Neuronal stem cell (in vitro differentiated cells): ENCODE data around the gene NCF4.

ENCODE experiments used
- DNase-seq: peaks from one replicate; pipeline ENCODE4 v3.0.0-alpha.2; 2013; ENCODE audit warnings: low spot score
- H2AFZ ChIP-seq: one replicate; pipeline ENCODE4 v1.6.1; 2013; ENCODE audit warnings: mild to moderate bottlenecking, low read length, inconsistent platforms
- H2AK5ac ChIP-seq: 2 replicates; pipeline ENCODE4 v1.6.1; 2013; ENCODE audit warnings: low read depth, mild to moderate bottlenecking, inconsistent platforms, low read length, moderate library complexity, mixed read lengths
- H2BK120ac ChIP-seq: 2 replicates; pipeline ENCODE4 v1.6.1; 2013; ENCODE audit warnings: low read depth, mild to moderate bottlenecking, inconsistent platforms, low read length, moderate library complexity, mixed read lengths
- H2BK12ac ChIP-seq: one replicate; pipeline ENCODE4 v1.6.1; 2013; ENCODE audit warnings: low read length, inconsistent platforms
- H2BK15ac ChIP-seq: 2 replicates; pipeline ENCODE4 v1.6.1; 2013; ENCODE audit warnings: mild to moderate bottlenecking, low read length, inconsistent platforms, mixed read lengths
- H2BK5ac ChIP-seq: one replicate; pipeline ENCODE4 v1.6.1; 2013; ENCODE audit warnings: inconsistent platforms, mild to moderate bottlenecking, low read length, moderate library complexity
- H3K14ac ChIP-seq: one replicate; pipeline ENCODE4 v1.6.1; 2013; ENCODE audit warnings: low read length, inconsistent platforms
- H3K18ac ChIP-seq: 2 replicates; pipeline ENCODE4 v1.6.1; 2013; ENCODE audit warnings: low read length, inconsistent platforms
- H3K23ac ChIP-seq: 2 replicates; pipeline ENCODE4 v1.6.1; 2013; ENCODE audit warnings: low read depth, mild to moderate bottlenecking, mixed read lengths, low read length, inconsistent platforms; ENCODE audit not compliant: poor library complexity
- H3K27ac ChIP-seq: replicated peaks from 3 replicates; pipeline ENCODE4 v1.5.1; 2013; ENCODE audit warnings: low read length, inconsistent platforms
- H3K27me3 ChIP-seq, 3 experiments: 2 replicates each; pipeline ENCODE4 v1.6.1; 2013; ENCODE audit warnings: low read length in 3 of 3, mild to moderate bottlenecking in 2 of 3, inconsistent platforms in 1 of 3, low read depth in 1 of 3, mixed read lengths in 1 of 3, moderate library complexity in 1 of 3; ENCODE audit not compliant: control insufficient read depth in 3 of 3, insufficient read depth in 3 of 3
- H3K36me3 ChIP-seq, 2 donors: replicated peaks in 1 of 2; 2 replicates each; pipeline ENCODE4 v1.6.1; 2013; ENCODE audit warnings: low read length in 2 of 2; ENCODE audit not compliant: control insufficient read depth in 2 of 2, insufficient read depth in 2 of 2
- H3K4ac ChIP-seq: 2 replicates; pipeline ENCODE4 v1.6.1; 2013; ENCODE audit warnings: inconsistent platforms, mild to moderate bottlenecking, low read length, moderate library complexity
- H3K4me1 ChIP-seq, 2 donors: 1 replicate in 1 of 2; 2 replicates in 1 of 2; pipeline ENCODE4 v1.6.1; 2013; ENCODE audit warnings: low read length in 2 of 2, low read depth in 1 of 2; ENCODE audit not compliant: control insufficient read depth in 2 of 2, insufficient read depth in 1 of 2
- H3K4me2 ChIP-seq: one replicate; pipeline ENCODE4 v1.6.1; 2013; ENCODE audit warnings: mild to moderate bottlenecking, low read length, inconsistent platforms; ENCODE audit not compliant: insufficient read depth, poor library complexity, severe bottlenecking
- H3K4me3 ChIP-seq, 2 donors: 2 replicates each; pipeline ENCODE4 v1.5.1; 2013; ENCODE audit warnings: low read length in 2 of 2, mild to moderate bottlenecking in 2 of 2, inconsistent platforms in 1 of 2, moderate library complexity in 1 of 2
- H3K79me1 ChIP-seq: one replicate; pipeline ENCODE4 v1.6.1; 2013; ENCODE audit warnings: low read depth, mild to moderate bottlenecking, inconsistent platforms, low read length, moderate library complexity
- H3K9ac ChIP-seq: one replicate; pipeline ENCODE4 v1.6.1; 2013; ENCODE audit warnings: mild to moderate bottlenecking, low read depth, low read length, inconsistent platforms; ENCODE audit not compliant: poor library complexity
- H3K9me3 ChIP-seq, 2 donors: replicated peaks in 1 of 2; 2 replicates each; pipeline versions ENCODE3 to v1.6.1; 2013; ENCODE audit warnings: low read length in 2 of 2, mild to moderate bottlenecking in 2 of 2, inconsistent platforms in 1 of 2, low read depth in 1 of 2, mixed read lengths in 1 of 2, moderate library complexity in 1 of 2; ENCODE audit not compliant: control insufficient read depth in 2 of 2, insufficient read depth in 1 of 2
- H4K8ac ChIP-seq: one replicate; pipeline ENCODE4 v1.6.1; 2013; ENCODE audit warnings: low read depth, mild to moderate bottlenecking, inconsistent platforms, low read length, moderate library complexity
- H4K91ac ChIP-seq: one replicate; pipeline ENCODE4 v1.6.1; 2013; ENCODE audit warnings: low read length, low read depth, mild to moderate bottlenecking, inconsistent platforms; ENCODE audit not compliant: poor library complexity
- WGBS, 2 donors: extraction: QIAGEN DNeasy Blood & Tissue Kit; methylation state at CpG; one replicate each; pipeline ENCODE4 v1.1.7; 2013; ENCODE audit warnings: missing lambda C conversion rate in 2 of 2, mixed read lengths in 1 of 2; ENCODE audit not compliant: insufficient read length in 2 of 2, insufficient replicate concordance in 1 of 2; ENCODE audit errors: extremely low coverage in 2 of 2; 5-methylcytosine and 5-hydroxymethylcytosine counted together

NCF4 gene

DNA sequence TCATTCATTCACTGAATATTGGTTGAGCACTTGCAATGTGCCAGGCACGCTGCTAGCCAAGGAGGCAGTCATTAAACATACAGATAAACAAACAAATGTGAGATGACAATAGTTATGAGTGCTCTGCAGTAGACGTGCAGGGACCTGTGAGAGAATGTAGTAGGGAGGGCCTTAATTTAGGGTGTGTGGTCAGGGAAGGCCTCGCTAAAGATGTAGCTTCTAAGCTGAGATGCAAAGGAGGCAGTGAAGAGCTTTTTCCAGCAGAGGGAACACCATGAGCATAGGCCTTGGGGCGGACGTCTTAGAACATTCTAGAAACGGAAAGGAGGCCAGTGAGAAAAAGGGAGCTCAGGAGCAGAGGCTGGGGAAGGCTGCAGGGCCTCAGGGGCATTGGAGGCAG, 789 bp upstream of the NCF4 start:
- Histone ChIP-seq H3K9ac (no peak overlapping the region), H2BK5ac (no peak overlapping the region), H2BK12ac (no peak overlapping the region), H3K14ac (no peak overlapping the region), H2AFZ (no peak overlapping the region), H3K79me1 (no peaks in the 10 kb centered on the region), H3K36me3 (no peaks in the 10 kb centered on the region), H3K4me3 (no peak overlapping the region), H3K27ac (no peak overlapping the region), H2AK5ac (no peak overlapping the region), H3K4me1 (peaks cover 0 to 2% of the 10 kb centered on the region in 2 donors), H3K9me3 (peaks cover 0 to 2% of the 10 kb centered on the region in 2 donors), H3K23ac (no peak overlapping the region), H3K18ac (no peak overlapping the region), H2BK120ac (no peak overlapping the region), H3K4me2 (no peak overlapping the region), H4K91ac (no peak overlapping the region), H2BK15ac (no peak overlapping the region), H4K8ac (no peak overlapping the region), H3K4ac (no peak overlapping the region), H3K27me3 (peaks cover 0 to 51% (median 25%) of the 10 kb centered on the region in 3 experiments)
- WGBS, 2 donors: no CpG with 5 or more reads among the region's 6 CpGs
- no peak for DNase-seq

DNA sequence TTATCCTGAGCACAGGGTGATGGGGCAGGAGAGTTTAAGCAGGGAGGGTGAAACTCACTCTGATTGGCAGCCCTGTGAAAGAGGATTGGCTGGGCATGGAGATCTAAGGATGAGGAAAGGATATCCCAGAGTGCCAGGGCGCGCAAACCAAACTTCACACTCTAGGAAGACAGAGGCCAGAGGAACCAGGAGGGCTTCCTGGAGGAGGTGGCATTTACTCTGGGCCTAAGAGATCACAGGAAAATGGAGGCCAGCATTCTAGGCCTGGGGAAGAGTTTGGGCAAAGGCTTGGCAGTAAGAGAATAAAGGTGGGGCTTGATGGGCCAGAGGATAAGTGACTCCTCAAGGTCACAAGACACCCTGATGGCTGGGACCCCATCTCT, 377 bp upstream of the NCF4 start:
- Histone ChIP-seq H2BK15ac (no peak overlapping the region), H4K8ac (no peak overlapping the region), H3K9ac (no peak overlapping the region), H3K18ac (no peak overlapping the region), H2AK5ac (peak overlapping the region; percentile 75), H3K27me3 (peaks cover 0 to 55% (median 23%) of the 10 kb centered on the region in 3 experiments), H3K36me3 (no peaks in the 10 kb centered on the region), H2BK120ac (no peak overlapping the region), H3K4me2 (no peak overlapping the region), H3K4me1 (peaks cover 0 to 2% of the 10 kb centered on the region in 2 donors), H2BK12ac (no peak overlapping the region), H3K27ac (no peak overlapping the region), H3K14ac (no peak overlapping the region), H3K23ac (no peak overlapping the region), H3K9me3 (peaks cover 0 to 2% of the 10 kb centered on the region in 2 donors), H3K4me3 (no peak overlapping the region), H3K4ac (no peak overlapping the region), H2AFZ (no peak overlapping the region), H2BK5ac (no peak overlapping the region), H3K79me1 (no peaks in the 10 kb centered on the region), H4K91ac (no peak overlapping the region)
- DNase-seq: no peak
- WGBS, 2 donors: no CpG with 5 or more reads among the region's 2 CpGs

DNA sequence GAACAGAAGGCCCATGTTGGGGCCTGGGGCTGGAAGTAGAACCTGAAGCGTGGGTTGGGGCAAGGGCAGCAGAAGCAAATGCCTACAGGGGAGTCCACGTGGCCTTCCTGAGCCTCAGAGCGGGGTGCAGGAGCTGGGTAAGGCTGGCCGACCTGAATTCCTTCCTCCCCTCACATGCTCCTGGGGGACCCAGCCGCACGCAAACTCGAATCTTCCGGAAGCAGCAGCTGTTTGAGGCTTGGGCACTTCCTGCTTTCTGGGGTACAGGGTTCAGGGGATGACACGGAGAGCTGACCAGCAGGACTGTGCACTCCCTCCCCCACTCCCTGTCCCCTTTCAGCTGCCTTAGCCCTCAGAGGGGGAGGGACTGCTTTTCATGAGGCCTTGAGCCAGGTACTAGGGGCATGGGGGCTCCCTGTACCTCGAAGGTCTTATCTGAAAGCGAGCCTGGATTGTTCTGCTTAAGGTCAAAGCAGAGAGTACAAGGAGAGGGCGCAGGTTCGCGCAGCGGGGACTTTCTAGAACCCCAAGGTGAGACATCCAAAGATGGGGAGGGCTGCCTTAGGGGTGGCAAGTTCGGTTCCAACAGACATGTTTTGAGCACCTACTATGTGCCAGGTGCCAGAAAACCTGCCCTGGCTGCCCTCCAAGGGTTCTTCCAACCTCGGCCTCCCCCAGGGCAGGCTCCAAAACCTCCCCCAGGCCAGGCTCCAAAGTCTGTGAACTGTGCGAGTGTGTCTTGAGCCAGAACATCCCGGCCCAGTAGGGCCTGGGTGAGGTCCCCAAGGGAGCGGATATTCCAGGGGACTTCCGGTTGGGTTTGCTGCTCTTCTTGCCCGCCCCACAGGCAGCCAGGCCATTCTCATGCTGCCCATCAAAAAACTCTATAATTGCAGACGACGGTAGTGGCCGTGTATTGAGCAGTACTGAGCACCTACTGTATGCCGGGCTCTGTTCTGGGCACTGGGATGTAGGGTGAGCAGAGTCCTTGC, 1.7 kb downstream of the NCF4 start:
- peak overlapping the region; percentile 56 for H2AK5ac ChIP-seq
- no peak overlapping the region for H3K9ac ChIP-seq
- no peak overlapping the region for H3K14ac ChIP-seq
- no peak overlapping the region for H3K27ac ChIP-seq
- no peak overlapping the region for H3K4me3 ChIP-seq
- H3K23ac ChIP-seq: no peak overlapping the region
- peak overlapping the region; percentile 16 for H2BK15ac ChIP-seq
- H2AFZ ChIP-seq: no peak overlapping the region
- H3K9me3 ChIP-seq: no peaks in the 10 kb centered on the region
- H4K91ac ChIP-seq: no peak overlapping the region
- no peak overlapping the region for H2BK12ac ChIP-seq
- H3K79me1 ChIP-seq: no peaks in the 10 kb centered on the region
- no peak overlapping the region for H3K4me2 ChIP-seq
- peak overlapping the region; percentile 61 for H3K18ac ChIP-seq
- no peak for DNase-seq
- H2BK5ac ChIP-seq: no peak overlapping the region
- H3K27me3 ChIP-seq: peaks cover 0 to 57% (median 5%) of the 10 kb centered on the region in 3 experiments
- H3K4me1 ChIP-seq: no peaks in the 10 kb centered on the region
- no peak overlapping the region for H4K8ac ChIP-seq
- H2BK120ac ChIP-seq: no peak overlapping the region
- no peak overlapping the region for H3K4ac ChIP-seq
- H3K36me3 ChIP-seq: no peaks in the 10 kb centered on the region
- no CpG with 5 or more reads among the region's 26 CpGs for WGBS, 2 donors

DNA sequence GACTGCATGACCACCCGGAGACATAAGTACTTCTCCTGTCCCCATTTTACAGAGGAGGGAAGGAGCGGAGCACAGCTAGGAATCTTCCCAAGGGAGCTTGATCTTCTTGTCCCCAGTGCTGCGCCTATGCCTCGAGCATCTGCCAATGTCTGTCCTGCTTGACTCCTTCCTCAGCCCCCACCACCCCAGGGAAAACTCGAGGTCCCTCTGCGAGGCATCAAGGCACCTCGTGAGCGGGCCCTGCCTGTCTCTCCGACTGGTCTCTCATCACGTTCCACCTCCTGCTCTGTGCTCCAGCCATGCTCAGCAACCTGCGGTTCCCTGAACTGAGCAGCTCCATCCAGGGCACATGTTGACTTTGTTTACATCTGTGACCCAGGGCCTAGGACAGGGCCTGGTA, 2.5 kb downstream of the NCF4 start:
- no peak overlapping the region for H3K14ac ChIP-seq
- no CpG with 5 or more reads among the region's 11 CpGs for WGBS, 2 donors
- no peak overlapping the region for H2AK5ac ChIP-seq

More for the DNA sequence above, 2.5 kb downstream of the NCF4 start:
- H3K27me3 ChIP-seq: peaks cover 0 to 50% (median 0%) of the 10 kb centered on the region in 3 experiments
- no peak overlapping the region for H4K8ac ChIP-seq
- H2BK15ac ChIP-seq: no peak overlapping the region
- H3K27ac ChIP-seq: no peak overlapping the region
- H3K36me3 ChIP-seq: no peaks in the 10 kb centered on the region
- no peak overlapping the region for H3K23ac ChIP-seq
- no peak overlapping the region for H2BK12ac ChIP-seq
- H3K9ac ChIP-seq: no peak overlapping the region
- no peaks in the 10 kb centered on the region for H3K9me3 ChIP-seq
- DNase-seq: no peak
- H3K18ac ChIP-seq: no peak overlapping the region
- no peaks in the 10 kb centered on the region for H3K79me1 ChIP-seq
- no peaks in the 10 kb centered on the region for H3K4me1 ChIP-seq
- H2BK5ac ChIP-seq: no peak overlapping the region
- H3K4me2 ChIP-seq: no peak overlapping the region
- no peak overlapping the region for H3K4ac ChIP-seq
- H2BK120ac ChIP-seq: no peak overlapping the region
- H3K4me3 ChIP-seq: no peak overlapping the region
- no peak overlapping the region for H2AFZ ChIP-seq
- H4K91ac ChIP-seq: no peak overlapping the region
